HFFc6 (cell line): ENCODE data around the gene SLC6A3. TPM values are rescaled to one million over a fixed set of nuclear protein-coding genes. Genes with fewer than 3 reads are reported as not detected.

Experiments
- DNase-seq: peaks from one replicate; pipeline ENCODE4 v3.0.0-alpha.2; 2018
- H3K27ac Mint-ChIP-seq: 2 replicates; pipeline ENCODE4 v1.8.0; 2020; ENCODE audit warnings: mild to moderate bottlenecking, mixed read lengths
- H3K27me3 Mint-ChIP-seq: 2 replicates; pipeline ENCODE4 v1.8.0; 2021; ENCODE audit warnings: mild to moderate bottlenecking, moderate library complexity, mixed read lengths; ENCODE audit not compliant: insufficient read depth
- H3K36me3 Mint-ChIP-seq: 2 replicates; pipeline ENCODE4 v1.8.0; 2021; ENCODE audit warnings: low read depth, mixed read lengths
- H3K4me1 Mint-ChIP-seq: 2 replicates; pipeline ENCODE4 v1.8.0; 2020; ENCODE audit warnings: low read depth, mixed read lengths
- H3K4me3 Mint-ChIP-seq: 2 replicates; pipeline ENCODE4 v1.8.0; 2020; ENCODE audit warnings: mild to moderate bottlenecking, moderate library complexity, mixed read lengths
- H3K9me3 Mint-ChIP-seq: 2 replicates; pipeline ENCODE4 v1.8.0; 2020; ENCODE audit warnings: mild to moderate bottlenecking, mixed read lengths
- CTCF ChIP-seq: fragments of 200-600 bp; sonication (generic); IDR thresholded peaks from 2 replicates; pipeline ENCODE4 v1.5.0; 2021; ENCODE audit warnings: antibody characterized with exemption, mild to moderate bottlenecking
- total RNA-seq, 6 experiments: library from RNA; stranded (reverse); fragmentation: NEBNext Ultra II Directional; extraction: Animal tissue kit (Norgen Biotek cat#: 25700); gene quantifications; 2 replicates in 1 of 6; 3 replicates in 5 of 6; pipeline ENCODE4 v1.2.3, GENCODE V29; 2021

Gene SLC6A3
- total RNA-seq, 6 experiments from 2014 or later, result not detected

- no peak for DNase-seq
- H3K27ac Mint-ChIP-seq, result no peak overlapping the region
- no peak overlapping the region for H3K4me3 Mint-ChIP-seq
- H3K36me3 Mint-ChIP-seq, result peaks cover 6% of the 10 kb centered on the region
- TF ChIP-seq CTCF, result no peak
- peaks cover 7% of the 10 kb centered on the region for H3K4me1 Mint-ChIP-seq
- peaks cover 12% of the 10 kb centered on the region for H3K9me3 Mint-ChIP-seq
- H3K27me3 Mint-ChIP-seq, result peaks cover 31% of the 10 kb centered on the region
Measured at GRCh38 chr5:1440098-1440493, 5.1 kb downstream of the SLC6A3 start.

- Mint-ChIP-seq H3K27me3 (peaks cover 29% of the 10 kb centered on the region), H3K9me3 (peaks cover 12% of the 10 kb centered on the region), H3K36me3 (peaks cover 6% of the 10 kb centered on the region), H3K27ac (no peak overlapping the region), H3K4me1 (peaks cover 7% of the 10 kb centered on the region), H3K4me3 (no peak overlapping the region)
- TF ChIP-seq CTCF, result no peak
- no peak for DNase-seq
Measured at GRCh38 chr5:1439388-1440097, 5.7 kb downstream of the SLC6A3 start.

- TF ChIP-seq CTCF, result no peak
- peaks cover 6% of the 10 kb centered on the region for H3K36me3 Mint-ChIP-seq
- DNase-seq, result no peak
- peaks cover 12% of the 10 kb centered on the region for H3K9me3 Mint-ChIP-seq
- peaks cover 7% of the 10 kb centered on the region for H3K4me1 Mint-ChIP-seq
- no peak overlapping the region for H3K27ac Mint-ChIP-seq
- no peak overlapping the region for H3K4me3 Mint-ChIP-seq
- peaks cover 24% of the 10 kb centered on the region for H3K27me3 Mint-ChIP-seq
Measured at GRCh38 chr5:1438871-1439270, 6.4 kb downstream of the SLC6A3 start.

GRCh38 chr5:1437876-1438559 lies 7.2 kb downstream of the SLC6A3 start:
- no peak overlapping the region for H3K27ac Mint-ChIP-seq
- DNase-seq, result no peak
- peaks cover 6% of the 10 kb centered on the region for H3K36me3 Mint-ChIP-seq
- peaks cover 7% of the 10 kb centered on the region for H3K4me1 Mint-ChIP-seq
- peak; percentile 14; the same call in 1 of the 2 replicates for TF ChIP-seq CTCF
- H3K27me3 Mint-ChIP-seq, result peaks cover 16% of the 10 kb centered on the region
- H3K9me3 Mint-ChIP-seq, result peaks cover 18% of the 10 kb centered on the region
- H3K4me3 Mint-ChIP-seq, result no peak overlapping the region

GRCh38 chr5:1437226-1437829 lies 7.9 kb downstream of the SLC6A3 start:
- Mint-ChIP-seq H3K9me3 (peaks cover 24% of the 10 kb centered on the region), H3K27me3 (peaks cover 14% of the 10 kb centered on the region), H3K36me3 (peaks cover 6% of the 10 kb centered on the region), H3K27ac (no peak overlapping the region), H3K4me3 (no peak overlapping the region), H3K4me1 (peaks cover 7% of the 10 kb centered on the region)
- peak; percentile 47; the same call in 1 of the 2 replicates for TF ChIP-seq CTCF
- no peak for DNase-seq
